ENCODE results near the gene TMEM219.
"Not testable (repeated sequence)": the region's sequence is repeated elsewhere in the genome, so short reads cannot be mapped to it uniquely, and the experiment has no call there.

TMEM219 gene

GRCh38 chr16:29951625-29952365 lies 10.1 kb upstream of the TMEM219 start:
- no peak for DNase-seq

- peak; percentile 11 for DNase-seq
These were observed 3.1 kb upstream of the TMEM219 start for GRCh38 chr16:29958756-29959155.

GRCh38 chr16:29959293-29959692 lies 2.6 kb upstream of the TMEM219 start:
- DNase-seq: no peak

- not testable (repeated sequence) for DNase-seq
These were observed 2.1 kb upstream of the TMEM219 start for GRCh38 chr16:29959821-29960220.

GRCh38 chr16:29961127-29961478 lies 776 bp upstream of the TMEM219 start:
- no peak for DNase-seq

- DNase-seq: no peak
These were observed 590 bp downstream of the TMEM219 start for GRCh38 chr16:29962344-29962994.

GRCh38 chr16:29963021-29963743 lies 1.3 kb downstream of the TMEM219 start:
- DNase-seq: no peak

GRCh38 chr16:29968205-29968604 lies 6.3 kb downstream of the TMEM219 start:
- DNase-seq: no peak

GRCh38 chr16:29971304-29971703 lies 9.4 kb downstream of the TMEM219 start:
- no peak for DNase-seq

- DNase-seq: no peak
These were observed 10.6 kb downstream of the TMEM219 start for GRCh38 chr16:29972500-29972899.

GRCh38 chr16:29972992-29973383 lies 11.1 kb downstream of the TMEM219 start:
- DNase-seq: no peak

- DNase-seq: peak; percentile 97
These were observed 11.7 kb downstream of the TMEM219 start, which contains the start of gene TAOK2 for GRCh38 chr16:29973384-29974246. TSS of gene TAOK2 (plus strand) at chr16:29973868. CDS start at chr16:29977773, 3,905 bp downstream.

GRCh38 chr16:29974291-29975133 lies 12.6 kb downstream of the TMEM219 start:
- DNase-seq: no peak

- no peak for DNase-seq
These were observed 13.3 kb downstream of the TMEM219 start for GRCh38 chr16:29975134-29975538.

GRCh38 chr16:29975811-29976511 lies 14.1 kb downstream of the TMEM219 start:
- no peak for DNase-seq

GRCh38 chr16:29977063-29977825 lies 15.4 kb downstream of the TMEM219 start:
- no peak for DNase-seq

- no peak for DNase-seq
These were observed 16.2 kb downstream of the TMEM219 start for GRCh38 chr16:29978081-29978480.

GRCh38 chr16:29978564-29979270 lies 16.8 kb downstream of the TMEM219 start:
- DNase-seq: no peak

GRCh38 chr16:29982560-29983419 lies 20.9 kb downstream of the TMEM219 start:
- DNase-seq: no peak

All from activated CD4-positive, CD25-positive, alpha-beta regulatory T cell treated with anti-CD3 and anti-CD28 coated beads, Interleukin-2, amount 50 U/mL, for 72 hours (primary cell).